ENCODE measurements around the gene CPNE8.

CPNE8 gene

GRCh38 chr12:38886064-38886463 lies 19.3 kb downstream of the CPNE8 start:
- no peak for DNase-seq (ENCODE audit: low read depth)
- TF ChIP-seq MAX (IDR thresholded peaks at IDR 0.05; ENCODE audit: low read depth, low read length) = no peak
- TF ChIP-seq MYC (IDR thresholded peaks at IDR 0.05; ENCODE audit: low read depth, low read length) = no peak
- no peak for TF ChIP-seq POLR2A (IDR thresholded peaks at IDR 0.05; ENCODE audit: extremely low read depth, insufficient read length)
- TF ChIP-seq CTCF (IDR thresholded peaks at IDR 0.05; ENCODE audit: low read depth, low read length) = no peak
- no peak overlapping the region for H3K4me3 ChIP-seq (ENCODE audit: low read depth, low read length)

- no peak overlapping the region for H3K4me3 ChIP-seq (ENCODE audit: low read depth, low read length)
- TF ChIP-seq MAX (IDR thresholded peaks at IDR 0.05; ENCODE audit: low read depth, low read length) (no peak), MYC (IDR thresholded peaks at IDR 0.05; ENCODE audit: low read depth, low read length) (no peak)
- DNase-seq (ENCODE audit: low read depth) = no peak
Observed at GRCh38 chr12:38884666-38885065, 20.7 kb downstream of the CPNE8 start.

GRCh38 chr12:38883629-38884134 lies 21.7 kb downstream of the CPNE8 start:
- no peak overlapping the region for H3K4me3 ChIP-seq (ENCODE audit: low read depth, low read length)
- TF ChIP-seq POLR2A (IDR thresholded peaks at IDR 0.05; ENCODE audit: extremely low read depth, insufficient read length) (no peak), MAX (IDR thresholded peaks at IDR 0.05; ENCODE audit: low read depth, low read length) (no peak), MYC (IDR thresholded peaks at IDR 0.05; ENCODE audit: low read depth, low read length) (no peak), CTCF (IDR thresholded peaks at IDR 0.05; ENCODE audit: low read depth, low read length) (no peak)
- no peak for DNase-seq (ENCODE audit: low read depth)

- no peak overlapping the region for H3K4me3 ChIP-seq (ENCODE audit: low read depth, low read length)
- DNase-seq (ENCODE audit: low read depth) = no peak
- TF ChIP-seq CTCF (IDR thresholded peaks at IDR 0.05; ENCODE audit: low read depth, low read length) = no peak
- TF ChIP-seq MYC (IDR thresholded peaks at IDR 0.05; ENCODE audit: low read depth, low read length) = no peak
- TF ChIP-seq POLR2A (IDR thresholded peaks at IDR 0.05; ENCODE audit: extremely low read depth, insufficient read length) = no peak
- no peak for TF ChIP-seq MAX (IDR thresholded peaks at IDR 0.05; ENCODE audit: low read depth, low read length)
Observed at GRCh38 chr12:38880288-38880687, 25.1 kb downstream of the CPNE8 start.

- DNase-seq (ENCODE audit: low read depth) = no peak
- no peak overlapping the region for H3K4me3 ChIP-seq (ENCODE audit: low read depth, low read length)
- no peak for TF ChIP-seq POLR2A (IDR thresholded peaks at IDR 0.05; ENCODE audit: extremely low read depth, insufficient read length)
- no peak for TF ChIP-seq MYC (IDR thresholded peaks at IDR 0.05; ENCODE audit: low read depth, low read length)
- TF ChIP-seq MAX (IDR thresholded peaks at IDR 0.05; ENCODE audit: low read depth, low read length) = no peak
- TF ChIP-seq CTCF (IDR thresholded peaks at IDR 0.05; ENCODE audit: low read depth, low read length) = no peak
Observed at GRCh38 chr12:38878986-38879385, 26.4 kb downstream of the CPNE8 start.

GRCh38 chr12:38878333-38878705 lies 27.1 kb downstream of the CPNE8 start:
- no peak for DNase-seq (ENCODE audit: low read depth)
- no peak overlapping the region for H3K4me3 ChIP-seq (ENCODE audit: low read depth, low read length)
- no peak for TF ChIP-seq MAX (IDR thresholded peaks at IDR 0.05; ENCODE audit: low read depth, low read length)
- TF ChIP-seq POLR2A (IDR thresholded peaks at IDR 0.05; ENCODE audit: extremely low read depth, insufficient read length) = no peak
- no peak for TF ChIP-seq MYC (IDR thresholded peaks at IDR 0.05; ENCODE audit: low read depth, low read length)
- no peak for TF ChIP-seq CTCF (IDR thresholded peaks at IDR 0.05; ENCODE audit: low read depth, low read length)
